ENCODE data around the gene MRPL43. TPM values are rescaled to one million over a fixed set of nuclear protein-coding genes. Genes with fewer than 3 reads are reported as not detected.

The MRPL43 gene
- total and polyA plus RNA-seq, 2 experiments from 2014 or later, result 60.1 to 112 TPM

GRCh38 chr10:100945754-100946153, 41.5 kb downstream of the MRPL43 start:
- Histone ChIP-seq H3K4me3 (no peak overlapping the region), H3K27me3 (no peaks in the 10 kb centered on the region), H3K27ac (no peak overlapping the region), H3K9me3 (ENCODE audit: low read depth) (no peaks in the 10 kb centered on the region), H3K79me2 (no peaks in the 10 kb centered on the region), H3K36me3 (replicated peaks; ENCODE audit: insufficient read depth, low read depth) (peaks cover 5% of the 10 kb centered on the region), H3K4me1 (ENCODE audit: insufficient read depth) (no peaks in the 10 kb centered on the region), H4K20me1 (ENCODE audit: insufficient read depth, poor library complexity, severe bottlenecking) (no peaks in the 10 kb centered on the region), H2AFZ (no peak overlapping the region), H3K9me2 (replicated peaks; ENCODE audit: insufficient read depth) (no peaks in the 10 kb centered on the region), H3K4me2 (no peak overlapping the region)
- TF ChIP-seq EZH2 (IDR thresholded peaks at IDR 0.05; ENCODE audit: borderline replicate concordance) (no peak), EZH2phosphoT487 (IDR thresholded peaks at IDR 0.05; ENCODE audit: low read depth, severe bottlenecking, unreplicated experiment) (no peak)
- TF ChIP-seq, protein P1, sequence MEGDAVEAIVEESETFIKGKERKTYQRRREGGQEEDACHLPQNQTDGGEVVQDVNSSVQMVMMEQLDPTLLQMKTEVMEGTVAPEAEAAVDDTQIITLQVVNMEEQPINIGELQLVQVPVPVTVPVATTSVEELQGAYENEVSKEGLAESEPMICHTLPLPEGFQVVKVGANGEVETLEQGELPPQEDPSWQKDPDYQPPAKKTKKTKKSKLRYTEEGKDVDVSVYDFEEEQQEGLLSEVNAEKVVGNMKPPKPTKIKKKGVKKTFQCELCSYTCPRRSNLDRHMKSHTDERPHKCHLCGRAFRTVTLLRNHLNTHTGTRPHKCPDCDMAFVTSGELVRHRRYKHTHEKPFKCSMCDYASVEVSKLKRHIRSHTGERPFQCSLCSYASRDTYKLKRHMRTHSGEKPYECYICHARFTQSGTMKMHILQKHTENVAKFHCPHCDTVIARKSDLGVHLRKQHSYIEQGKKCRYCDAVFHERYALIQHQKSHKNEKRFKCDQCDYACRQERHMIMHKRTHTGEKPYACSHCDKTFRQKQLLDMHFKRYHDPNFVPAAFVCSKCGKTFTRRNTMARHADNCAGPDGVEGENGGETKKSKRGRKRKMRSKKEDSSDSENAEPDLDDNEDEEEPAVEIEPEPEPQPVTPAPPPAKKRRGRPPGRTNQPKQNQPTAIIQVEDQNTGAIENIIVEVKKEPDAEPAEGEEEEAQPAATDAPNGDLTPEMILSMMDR (IDR thresholded peaks at IDR 0.05; ENCODE audit: poor library complexity), result no peak
- DNase-seq (ENCODE audit: low spot score), result no peak

GRCh38 chr10:100943508-100943907, 43.8 kb downstream of the MRPL43 start:
- H3K27ac ChIP-seq, result no peak overlapping the region
- H3K4me1 ChIP-seq (ENCODE audit: insufficient read depth), result no peaks in the 10 kb centered on the region
- H3K36me3 ChIP-seq (replicated peaks; ENCODE audit: insufficient read depth, low read depth), result no peaks in the 10 kb centered on the region
- H3K79me2 ChIP-seq, result no peaks in the 10 kb centered on the region
- no peaks in the 10 kb centered on the region for H4K20me1 ChIP-seq (ENCODE audit: insufficient read depth, poor library complexity, severe bottlenecking)
- no peaks in the 10 kb centered on the region for H3K27me3 ChIP-seq
- no peaks in the 10 kb centered on the region for H3K9me2 ChIP-seq (replicated peaks; ENCODE audit: insufficient read depth)
- no peak for DNase-seq (ENCODE audit: low spot score)
- TF ChIP-seq, protein P1 (IDR thresholded peaks at IDR 0.05; ENCODE audit: poor library complexity), result no peak
- no peak for TF ChIP-seq EZH2phosphoT487 (IDR thresholded peaks at IDR 0.05; ENCODE audit: low read depth, severe bottlenecking, unreplicated experiment)
- no peak for TF ChIP-seq EZH2 (IDR thresholded peaks at IDR 0.05; ENCODE audit: borderline replicate concordance)
- H3K4me2 ChIP-seq, result no peak overlapping the region
- H3K9me3 ChIP-seq (ENCODE audit: low read depth), result no peaks in the 10 kb centered on the region
- no peak overlapping the region for H2AFZ ChIP-seq
- H3K4me3 ChIP-seq, result no peak overlapping the region

GRCh38 chr10:100942229-100942628, 45.1 kb downstream of the MRPL43 start:
- no peaks in the 10 kb centered on the region for H3K27me3 ChIP-seq
- DNase-seq (ENCODE audit: low spot score), result no peak
- no peak overlapping the region for H3K4me3 ChIP-seq
- H4K20me1 ChIP-seq (ENCODE audit: insufficient read depth, poor library complexity, severe bottlenecking), result no peaks in the 10 kb centered on the region
- H2AFZ ChIP-seq, result no peak overlapping the region
- 97% methylated on average over 3 of the region's 3 CpGs for WGBS (ENCODE audit: low lambda C conversion rate, missing lambda C conversion rate)
- no peaks in the 10 kb centered on the region for H3K9me3 ChIP-seq (ENCODE audit: low read depth)
- no peak overlapping the region for H3K4me2 ChIP-seq
- H3K79me2 ChIP-seq, result no peaks in the 10 kb centered on the region
- no peaks in the 10 kb centered on the region for H3K36me3 ChIP-seq (replicated peaks; ENCODE audit: insufficient read depth, low read depth)
- H3K9me2 ChIP-seq (replicated peaks; ENCODE audit: insufficient read depth), result no peaks in the 10 kb centered on the region
- no peak overlapping the region for H3K27ac ChIP-seq
- no peaks in the 10 kb centered on the region for H3K4me1 ChIP-seq (ENCODE audit: insufficient read depth)
- TF ChIP-seq, protein P1 (IDR thresholded peaks at IDR 0.05; ENCODE audit: poor library complexity), result no peak
- TF ChIP-seq EZH2phosphoT487 (IDR thresholded peaks at IDR 0.05; ENCODE audit: low read depth, severe bottlenecking, unreplicated experiment) (no peak), EZH2 (IDR thresholded peaks at IDR 0.05; ENCODE audit: borderline replicate concordance) (no peak)

- H3K9me2 ChIP-seq (replicated peaks; ENCODE audit: insufficient read depth), result no peaks in the 10 kb centered on the region
- H3K4me1 ChIP-seq (ENCODE audit: insufficient read depth), result no peaks in the 10 kb centered on the region
- H3K27me3 ChIP-seq, result no peaks in the 10 kb centered on the region
- no peak overlapping the region for H3K4me3 ChIP-seq
- no peak overlapping the region for H2AFZ ChIP-seq
- TF ChIP-seq, protein P1 (IDR thresholded peaks at IDR 0.05; ENCODE audit: poor library complexity), result no peak
- TF ChIP-seq EZH2 (IDR thresholded peaks at IDR 0.05; ENCODE audit: borderline replicate concordance) (no peak), EZH2phosphoT487 (IDR thresholded peaks at IDR 0.05; ENCODE audit: low read depth, severe bottlenecking, unreplicated experiment) (no peak)
- no peaks in the 10 kb centered on the region for H3K79me2 ChIP-seq
- DNase-seq (ENCODE audit: low spot score), result no peak
- H3K27ac ChIP-seq, result no peak overlapping the region
- H3K9me3 ChIP-seq (ENCODE audit: low read depth), result no peaks in the 10 kb centered on the region
- H3K4me2 ChIP-seq, result no peak overlapping the region
- H3K36me3 ChIP-seq (replicated peaks; ENCODE audit: insufficient read depth, low read depth), result no peaks in the 10 kb centered on the region
- H4K20me1 ChIP-seq (ENCODE audit: insufficient read depth, poor library complexity, severe bottlenecking), result no peaks in the 10 kb centered on the region
Measured at GRCh38 chr10:100939763-100940344, 47.4 kb downstream of the MRPL43 start.

Measured in hepatocyte (in vitro differentiated cells).